HG03342 (cell line): ENCODE results near the gene NEURL1.
"Not testable (repeated sequence)": the region's sequence is repeated elsewhere in the genome, so short reads cannot be mapped to it uniquely, and the experiment has no call there.

ENCODE experiments used
- ATAC-seq: cut with Tn5 transposase; IDR thresholded peaks from one replicate; pipeline ENCODE4 v1.9.1; 2021; ENCODE audit warnings: mild to moderate bottlenecking, moderate library complexity; ENCODE audit not compliant: unreplicated experiment

Gene NEURL1

DNA sequence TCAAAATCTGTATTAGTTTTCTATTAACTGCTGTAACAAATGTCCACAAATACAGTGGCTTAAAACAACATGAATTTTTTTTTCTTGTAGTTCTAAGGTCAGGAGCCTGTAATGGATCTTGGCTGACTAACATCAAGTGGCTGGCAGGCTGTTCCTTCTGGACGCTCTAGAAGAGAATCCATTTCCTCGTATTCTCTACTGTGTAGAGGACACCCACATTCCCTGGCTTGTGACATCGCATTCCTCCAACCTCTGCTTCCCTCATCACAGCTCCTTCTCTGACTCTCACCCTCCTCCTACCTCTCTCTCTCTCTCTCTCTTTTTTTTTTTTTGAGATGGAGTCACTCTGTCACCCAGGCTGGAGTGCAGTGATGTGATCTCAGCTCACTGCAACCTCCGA is 30.0 kb upstream of the NEURL1 start:
- ATAC-seq = no peak

DNA sequence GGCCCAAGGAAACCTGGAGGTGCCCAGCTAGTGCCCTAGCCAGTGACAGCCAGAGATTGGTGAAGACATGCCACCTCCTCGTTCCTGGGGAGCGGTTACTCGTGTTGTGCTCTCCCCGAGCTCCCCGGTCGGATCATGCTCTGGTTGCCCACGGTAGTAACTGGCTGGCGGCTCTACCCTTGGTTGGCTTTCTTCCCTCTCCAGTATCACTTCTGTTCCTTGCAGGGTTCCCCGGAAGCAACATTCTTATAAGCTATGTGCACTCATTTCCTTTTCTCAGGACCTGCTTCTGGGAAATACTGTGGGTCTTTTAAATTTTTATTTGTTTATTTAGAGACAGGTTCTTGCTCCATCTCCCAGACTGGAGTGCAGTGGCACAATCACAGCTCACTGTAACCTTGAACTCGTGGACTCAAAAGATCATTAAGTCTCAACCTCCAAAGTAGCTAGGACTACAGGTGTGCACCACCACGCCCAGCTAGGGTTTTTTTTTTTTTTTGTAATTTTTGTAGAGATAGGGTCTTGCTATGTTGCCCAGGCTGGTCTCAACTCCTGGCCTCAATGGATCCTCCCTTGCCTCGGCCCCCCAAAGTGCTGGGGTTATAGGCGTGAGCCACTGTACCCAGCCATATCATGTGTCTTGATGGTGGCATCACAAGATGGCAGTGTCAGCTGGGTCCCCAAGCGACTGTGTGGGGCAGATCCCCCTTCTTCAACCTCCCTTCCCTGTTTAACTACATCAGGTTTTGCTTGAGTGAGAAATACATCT is 27.9 kb upstream of the NEURL1 start:
- no peak for ATAC-seq

DNA sequence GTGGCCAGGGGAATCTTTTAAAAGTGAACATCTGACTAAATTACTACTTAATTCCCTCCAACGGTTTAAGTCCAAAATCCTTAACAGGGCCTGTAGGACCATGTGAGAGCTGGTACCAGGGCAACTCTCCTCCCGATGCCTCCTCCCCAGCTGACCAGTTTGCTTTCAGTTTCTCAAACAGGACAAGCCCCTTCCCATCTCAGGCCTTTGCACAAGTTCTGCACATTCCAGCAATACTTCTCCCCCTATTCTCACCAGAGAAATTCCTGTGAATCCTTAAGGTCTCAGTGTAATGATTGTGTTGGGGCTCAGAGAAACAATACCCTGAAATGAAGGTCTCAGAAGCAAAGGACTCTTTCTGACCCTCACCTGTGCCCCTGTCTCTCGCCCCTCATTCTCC is 26.8 kb upstream of the NEURL1 start:
- ATAC-seq = no peak

- peak; percentile 23 for ATAC-seq
Observed at GRCh38 chr10:103467406-103467805, 26.1 kb upstream of the NEURL1 start.

DNA sequence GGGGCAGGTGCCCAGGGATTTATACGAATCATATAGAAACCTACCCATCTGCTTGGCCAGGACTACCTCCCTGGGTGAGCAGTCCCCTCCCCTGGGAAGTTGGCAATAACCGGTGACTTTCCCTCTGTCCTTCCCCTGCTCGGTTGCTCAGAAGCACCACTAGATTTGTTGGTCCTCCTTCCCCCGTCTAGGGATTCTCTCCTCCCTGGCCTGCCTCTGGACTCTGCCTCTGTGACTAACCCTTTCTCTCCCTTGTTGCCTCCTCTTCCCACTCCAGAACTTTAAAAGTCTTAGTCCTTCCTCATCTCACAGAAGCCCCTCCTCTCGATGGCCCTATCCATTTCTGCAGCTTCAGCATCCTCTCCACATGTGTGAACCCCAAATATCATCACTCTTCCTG is 24.3 kb upstream of the NEURL1 start:
- no peak for ATAC-seq

DNA sequence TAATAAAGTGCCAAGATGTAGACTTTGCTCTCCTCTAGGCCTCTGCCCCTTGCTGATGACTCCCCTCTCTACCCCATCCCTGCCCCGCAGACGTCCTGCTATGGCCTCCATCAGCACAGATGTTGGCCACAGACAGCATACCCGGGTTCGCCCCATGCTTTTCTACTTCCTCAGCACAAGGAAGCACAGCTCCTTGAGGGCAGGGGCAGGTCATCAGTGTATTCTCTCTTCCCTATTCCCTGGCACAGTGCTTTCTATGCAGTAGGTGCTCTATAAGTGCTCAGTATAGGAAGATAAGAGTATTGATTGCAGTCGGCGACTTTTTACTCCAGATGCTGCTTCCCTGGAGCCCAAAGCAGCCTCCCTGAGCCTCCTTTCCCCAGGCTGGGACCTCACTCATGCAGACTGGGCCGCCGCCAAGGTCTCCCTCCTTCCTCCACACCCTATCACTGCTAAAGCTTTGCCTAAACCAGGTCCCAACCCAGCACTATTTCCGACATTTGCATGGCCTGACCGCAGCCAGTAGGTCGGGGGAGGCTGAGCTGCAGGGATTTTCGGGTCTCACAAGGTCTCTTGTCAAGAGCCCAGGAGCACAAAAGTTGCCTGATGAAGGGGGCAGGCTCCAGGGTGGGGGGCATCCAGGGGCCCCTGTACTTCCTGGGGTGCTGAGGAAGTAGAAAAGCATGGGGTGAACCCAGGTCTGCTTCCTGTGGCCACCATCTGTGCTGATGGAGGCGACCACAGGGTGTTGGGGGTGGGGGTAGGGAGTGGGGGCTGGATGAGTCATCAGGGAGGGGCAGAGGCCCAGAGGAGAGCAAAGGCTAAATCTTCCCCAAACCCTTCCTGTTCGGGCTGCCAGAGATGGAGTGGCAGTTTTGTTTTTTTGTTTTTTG is 22.5 kb upstream of the NEURL1 start:
- peak; percentile 70 for ATAC-seq

- ATAC-seq = peak; percentile 37
Observed at GRCh38 chr10:103472005-103472404, 21.5 kb upstream of the NEURL1 start.

DNA sequence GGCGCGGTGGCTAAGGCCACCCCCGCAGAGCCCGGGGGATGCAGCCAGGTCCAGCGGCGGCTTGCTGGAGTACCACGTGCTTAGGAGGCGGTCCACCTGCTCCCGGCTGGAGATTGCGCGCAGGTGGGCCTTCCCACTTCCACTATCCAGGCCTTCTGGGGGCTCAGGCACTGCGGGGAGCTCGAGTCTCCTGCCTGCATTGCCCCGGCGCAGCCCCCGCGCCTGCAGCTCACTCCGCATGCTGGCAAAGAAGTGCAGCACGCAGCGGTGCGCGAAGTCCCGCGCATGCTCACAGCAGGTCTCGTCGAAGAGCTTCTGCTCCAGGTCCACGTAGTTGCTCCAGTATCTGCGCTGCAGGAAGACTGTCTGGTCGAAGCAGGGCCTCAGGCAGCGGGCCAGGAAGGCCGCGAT is 20.2 kb upstream of the NEURL1 start:
- ATAC-seq = no peak

DNA sequence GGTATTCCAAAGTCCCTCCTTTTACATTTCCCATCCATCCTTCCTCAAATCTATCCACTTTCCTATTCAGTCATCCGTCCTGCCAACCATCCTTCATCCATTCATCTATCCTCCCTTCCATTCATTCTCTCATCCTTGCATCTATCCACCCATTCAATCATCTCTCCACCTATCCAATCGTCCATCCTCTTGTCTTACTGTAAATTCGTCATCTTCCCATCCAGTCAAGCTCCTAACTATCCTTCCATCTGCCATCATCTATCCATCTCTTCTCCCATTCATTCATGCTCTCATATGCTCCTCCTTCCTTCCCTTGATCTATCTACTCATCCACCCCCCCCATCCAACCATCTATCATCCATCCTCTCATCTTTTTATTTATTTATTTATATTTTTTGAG is 19.4 kb upstream of the NEURL1 start:
- ATAC-seq = no peak

- ATAC-seq = no peak
Observed at GRCh38 chr10:103475437-103475836, 18.1 kb upstream of the NEURL1 start.

- ATAC-seq = no peak
Observed at GRCh38 chr10:103476046-103476768, 17.3 kb upstream of the NEURL1 start.

DNA sequence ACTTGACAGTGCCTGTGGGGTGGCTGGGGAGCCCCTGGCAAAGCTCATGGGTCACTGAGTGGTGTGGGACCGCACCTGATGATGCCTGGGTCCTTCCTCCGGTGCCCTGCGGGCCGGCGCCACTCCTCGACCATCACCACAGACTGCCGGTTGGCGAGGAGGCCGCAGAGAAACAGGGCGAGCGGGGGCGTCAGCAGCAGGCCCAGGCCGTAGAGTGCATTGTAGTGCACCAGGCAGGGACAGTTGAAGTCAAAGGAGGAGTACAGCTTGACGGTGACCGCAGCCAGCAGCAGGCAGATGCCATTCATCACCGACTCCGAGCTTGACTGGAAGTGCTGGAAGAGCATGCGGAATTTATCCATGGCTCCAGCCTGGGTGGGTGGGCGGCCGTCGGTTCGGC is 14.8 kb upstream of the NEURL1 start:
- ATAC-seq = no peak

GRCh38 chr10:103479135-103479534 is 14.4 kb upstream of the NEURL1 start, which contains the start of gene CALHM3:
Gene CALHM3, minus strand, starts transcription at chr10:103479240. Its CDS starts 208 bp downstream, at chr10:103479032.
- ATAC-seq = no peak

GRCh38 chr10:103480521-103480920 is 13.0 kb upstream of the NEURL1 start:
- ATAC-seq = no peak

- ATAC-seq = peak; percentile 69
Observed at GRCh38 chr10:103481974-103482531, 11.5 kb upstream of the NEURL1 start.

DNA sequence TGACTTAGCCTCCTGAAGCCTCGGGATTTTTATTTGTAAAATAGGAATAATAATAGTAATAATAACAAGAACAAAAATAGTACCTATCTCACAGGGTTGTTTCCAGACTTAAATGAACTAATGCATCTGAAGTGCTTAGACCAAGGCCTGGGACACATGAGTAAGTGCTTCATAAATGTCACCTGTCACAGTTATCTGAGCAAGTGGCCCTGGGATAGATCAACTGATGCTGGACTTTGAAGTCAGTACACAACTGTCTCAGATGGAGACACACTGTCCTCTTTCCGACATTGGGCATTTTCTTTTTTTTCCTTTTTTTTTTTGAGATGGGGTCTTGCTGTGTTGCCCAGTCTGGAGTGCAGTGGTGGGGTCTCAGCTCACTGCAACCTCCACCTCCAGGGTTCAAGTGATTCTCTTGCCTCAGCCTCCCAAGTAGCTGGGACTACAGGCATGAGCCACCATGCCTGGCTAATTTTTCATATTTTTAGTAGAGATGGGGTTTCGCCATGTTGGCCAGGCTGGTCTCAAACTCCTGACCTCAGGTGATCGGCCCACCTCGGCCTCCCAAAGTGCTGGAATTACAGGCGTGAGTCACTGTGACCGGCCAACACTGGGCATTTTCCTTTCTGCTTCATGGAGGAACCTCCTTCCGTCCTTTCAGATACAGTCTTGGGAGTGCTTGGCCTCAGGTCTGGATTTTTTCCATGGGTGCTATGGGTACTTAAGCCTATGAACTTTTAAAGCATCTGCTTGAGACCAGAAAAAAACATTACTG is 6.7 kb upstream of the NEURL1 start:
- ATAC-seq = not testable (repeated sequence)

GRCh38 chr10:103487410-103487708 is 6.1 kb upstream of the NEURL1 start:
- ATAC-seq = no peak

- ATAC-seq = peak; percentile 11
Observed at GRCh38 chr10:103490986-103491314, 2.6 kb upstream of the NEURL1 start.

DNA sequence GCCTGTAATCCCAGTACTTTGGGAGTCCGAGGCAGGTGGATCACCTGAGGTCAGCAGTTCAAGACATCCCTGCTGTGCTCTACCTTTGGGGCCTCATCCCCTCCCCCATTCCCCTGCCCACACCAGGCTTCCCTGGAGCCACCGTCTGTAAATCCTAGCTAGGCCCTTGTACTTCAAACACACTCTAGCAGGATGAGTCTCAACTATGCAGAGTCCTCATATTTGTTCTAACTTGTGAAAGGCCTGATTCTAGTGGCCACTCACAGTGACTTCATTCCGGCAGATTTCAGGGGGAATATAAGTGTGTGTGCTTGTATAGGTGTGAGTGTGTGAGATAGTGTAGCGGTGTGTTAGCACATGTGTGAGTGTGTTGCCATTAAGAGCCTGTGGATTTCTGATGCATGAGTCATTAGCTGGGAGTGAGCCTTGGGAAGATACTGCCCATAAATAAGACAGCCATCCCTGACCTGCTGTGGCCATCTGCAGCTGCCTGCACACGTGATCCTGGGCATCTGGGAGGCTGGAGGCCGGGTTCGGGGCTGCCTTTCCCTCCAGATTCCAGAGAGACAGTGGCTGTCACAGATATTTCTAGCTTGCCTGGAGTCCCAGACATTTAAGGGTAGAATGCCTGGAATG is 1.7 kb upstream of the NEURL1 start:
- no peak for ATAC-seq

GRCh38 chr10:103492655-103493261 is 747 bp upstream of the NEURL1 start:
- no peak for ATAC-seq
